HG02884 (cell line): ENCODE measurements around the gene PDGFD.

Experiments used
- ATAC-seq: cut with Tn5 transposase; IDR thresholded peaks from one replicate; pipeline ENCODE4 v1.9.1; 2021; ENCODE audit warnings: mild to moderate bottlenecking, moderate library complexity; ENCODE audit not compliant: unreplicated experiment

Gene PDGFD

GRCh38 chr11:104095791-104096190 is 68.2 kb downstream of the PDGFD start:
- no peak for ATAC-seq

- ATAC-seq, result no peak
Observed at GRCh38 chr11:104094576-104094975, 69.4 kb downstream of the PDGFD start.

GRCh38 chr11:104093426-104094280 is 70.3 kb downstream of the PDGFD start:
- no peak for ATAC-seq

GRCh38 chr11:104092744-104093143 is 71.2 kb downstream of the PDGFD start:
- no peak for ATAC-seq

- ATAC-seq, result no peak
Observed at GRCh38 chr11:104091281-104092096, 72.5 kb downstream of the PDGFD start.

GRCh38 chr11:104090767-104091166 is 73.2 kb downstream of the PDGFD start:
- ATAC-seq, result no peak

DNA sequence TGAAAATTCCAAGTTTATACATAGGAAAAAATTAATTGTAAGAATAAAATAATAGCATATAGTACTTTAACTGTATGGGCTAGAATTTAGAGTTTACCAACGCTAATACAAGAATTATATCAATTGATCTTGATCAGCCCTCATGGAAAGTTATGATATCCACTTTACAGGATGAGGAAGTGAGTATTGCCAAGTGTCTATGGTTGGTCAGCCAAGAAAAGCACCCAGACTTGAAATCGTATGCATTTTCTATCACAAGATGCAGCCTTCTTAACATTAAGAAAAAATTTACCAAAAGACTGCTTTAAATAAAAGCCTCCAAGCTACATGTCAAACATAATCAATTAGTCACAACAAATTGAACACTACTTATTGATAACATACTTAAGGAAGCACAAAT is 74.5 kb downstream of the PDGFD start:
- no peak for ATAC-seq

- no peak for ATAC-seq
Observed at GRCh38 chr11:104086621-104087020, 77.3 kb downstream of the PDGFD start.

GRCh38 chr11:104078995-104079394 is 85.0 kb downstream of the PDGFD start:
- ATAC-seq, result no peak

- no peak for ATAC-seq
Observed at GRCh38 chr11:104078245-104078644, 85.7 kb downstream of the PDGFD start.

GRCh38 chr11:104076455-104076854 is 87.5 kb downstream of the PDGFD start:
- no peak for ATAC-seq

DNA sequence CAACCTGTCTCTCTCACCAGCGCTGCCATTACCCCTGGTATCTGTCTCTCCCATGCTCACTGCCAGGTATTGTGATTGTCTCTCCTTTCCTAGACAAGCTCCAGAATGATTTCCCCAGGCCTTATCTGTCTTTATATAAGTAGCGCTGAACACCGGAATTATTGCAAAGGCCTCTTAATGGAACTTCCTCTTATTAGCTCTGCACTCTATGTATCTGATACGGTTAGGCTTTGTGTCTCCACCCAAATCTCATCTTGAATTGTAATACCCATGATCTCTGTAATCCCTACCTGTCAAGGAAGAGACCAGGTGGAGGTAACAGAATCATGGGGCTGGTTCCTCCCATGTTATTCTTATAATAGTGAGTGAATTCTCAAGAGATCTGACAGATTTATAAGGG is 88.2 kb downstream of the PDGFD start:
- no peak for ATAC-seq

DNA sequence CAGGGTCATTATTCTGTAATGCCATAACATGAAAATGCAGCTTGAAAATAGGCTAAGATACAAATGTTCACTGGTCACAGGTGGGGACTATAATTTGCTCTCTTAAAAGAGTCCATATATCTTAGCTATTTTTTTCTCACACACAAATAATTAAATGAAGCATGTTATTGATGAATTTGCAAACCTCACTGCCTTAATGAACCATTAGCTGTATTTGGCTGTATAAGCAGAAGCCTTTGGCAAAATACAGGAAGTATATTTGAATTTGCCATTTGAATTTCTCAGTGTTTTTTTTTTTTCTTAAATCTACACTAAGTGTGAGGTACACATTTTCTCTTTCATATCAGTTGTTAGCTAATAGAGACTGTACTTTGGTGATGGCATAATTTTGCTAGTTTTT is 88.9 kb downstream of the PDGFD start:
- no peak for ATAC-seq

DNA sequence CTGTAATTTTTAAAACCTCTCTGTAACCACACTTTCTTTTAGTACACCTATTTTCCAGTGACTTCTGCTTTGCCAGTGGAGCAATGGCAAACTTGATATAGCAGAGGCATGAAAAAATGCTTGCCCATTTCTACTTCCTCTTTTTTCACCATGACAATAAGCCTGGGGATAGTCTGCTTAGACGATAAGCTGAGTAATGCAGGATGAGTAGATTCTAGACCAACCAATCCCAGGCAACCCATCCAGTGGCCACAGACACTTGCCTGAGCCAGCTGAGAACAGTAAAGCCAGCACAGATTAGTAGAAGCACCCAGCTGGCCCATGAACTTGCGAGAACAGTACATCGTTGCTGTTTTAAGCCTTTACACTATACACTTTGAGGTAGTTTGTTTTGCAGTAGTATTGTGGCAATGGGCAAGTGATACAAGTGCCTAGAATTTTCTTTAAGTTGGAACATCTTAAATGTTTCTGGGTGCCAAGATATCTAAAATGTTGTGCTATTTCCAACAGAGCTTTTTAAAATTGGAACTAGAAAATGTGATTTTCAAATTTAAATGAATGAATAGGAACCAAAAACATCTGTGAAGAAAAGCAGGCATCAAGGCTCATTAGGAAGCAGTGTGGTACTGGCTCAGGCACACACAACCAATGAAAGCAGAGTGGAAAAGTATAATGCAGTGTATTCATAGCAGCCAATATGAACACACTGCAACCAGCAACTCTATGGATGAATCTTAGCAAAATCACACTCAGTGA is 89.8 kb downstream of the PDGFD start:
- ATAC-seq, result peak; percentile 86

- no peak for ATAC-seq
Observed at GRCh38 chr11:104067534-104067933, 96.4 kb downstream of the PDGFD start.

GRCh38 chr11:104064034-104064630 is 99.8 kb downstream of the PDGFD start:
- no peak for ATAC-seq

- no peak for ATAC-seq
Observed at GRCh38 chr11:104061853-104062521, 102.0 kb downstream of the PDGFD start.

GRCh38 chr11:104060820-104061219 is 103.1 kb downstream of the PDGFD start:
- ATAC-seq, result peak; percentile 59

DNA sequence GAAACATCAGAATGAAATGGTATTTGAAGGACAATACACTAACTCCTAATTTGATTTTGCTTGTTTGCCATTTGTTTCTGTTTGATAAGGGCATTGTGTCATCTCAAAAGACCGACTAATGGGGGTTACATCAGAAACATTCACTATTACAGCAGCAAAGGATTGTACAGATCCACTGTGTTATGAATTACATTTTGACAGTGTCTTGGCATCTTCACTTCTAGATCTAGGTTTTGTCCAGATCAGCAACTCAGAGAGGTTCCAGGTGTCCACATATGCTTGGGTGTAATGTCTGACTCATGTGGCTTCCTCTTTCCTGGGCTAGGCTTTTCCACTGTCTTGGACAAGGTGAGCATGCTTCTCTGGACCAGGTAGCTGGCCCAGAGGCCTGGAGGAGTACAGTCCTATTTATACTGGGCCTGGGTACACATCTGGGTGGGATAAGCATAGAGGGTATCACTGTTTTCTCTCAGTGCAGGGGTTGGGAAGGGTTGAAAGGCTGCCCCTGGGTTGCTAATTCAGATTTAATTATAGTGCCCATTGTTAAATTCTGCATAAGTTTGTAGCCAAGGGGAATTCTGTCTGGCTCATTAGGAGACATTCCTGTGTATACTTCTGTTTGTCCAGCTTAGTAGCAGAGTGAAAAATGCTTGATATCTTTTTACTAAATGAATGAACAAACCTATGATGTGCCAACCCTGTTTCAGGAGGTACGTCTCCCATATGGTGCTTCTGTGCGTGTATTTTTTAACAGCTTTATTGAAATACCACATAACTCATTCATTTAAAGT is 103.7 kb downstream of the PDGFD start:
- no peak for ATAC-seq

DNA sequence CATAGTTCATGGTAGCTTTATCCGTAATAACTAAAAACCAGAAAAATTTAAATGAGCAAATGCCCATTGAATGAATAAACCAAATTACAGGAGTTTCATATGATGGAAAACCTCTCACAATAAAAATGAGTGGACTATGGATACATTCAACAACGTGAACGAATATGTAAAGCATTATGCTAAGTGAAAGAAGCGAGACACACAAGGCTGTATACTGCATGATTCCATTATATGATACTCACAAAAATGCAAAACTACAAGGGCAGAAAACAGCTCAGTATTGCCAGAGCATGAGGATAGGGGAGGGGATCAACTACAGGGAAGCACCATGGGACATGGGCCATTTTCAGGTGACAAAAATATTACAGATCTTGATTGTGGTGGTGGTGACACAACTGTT is 105.3 kb downstream of the PDGFD start:
- ATAC-seq, result no peak
